ENCODE measurements around the gene CALHM1.
"Not testable (repeated sequence)": the region's sequence is repeated elsewhere in the genome, so short reads cannot be mapped to it uniquely, and the experiment has no call there.

CALHM1 gene

DNA sequence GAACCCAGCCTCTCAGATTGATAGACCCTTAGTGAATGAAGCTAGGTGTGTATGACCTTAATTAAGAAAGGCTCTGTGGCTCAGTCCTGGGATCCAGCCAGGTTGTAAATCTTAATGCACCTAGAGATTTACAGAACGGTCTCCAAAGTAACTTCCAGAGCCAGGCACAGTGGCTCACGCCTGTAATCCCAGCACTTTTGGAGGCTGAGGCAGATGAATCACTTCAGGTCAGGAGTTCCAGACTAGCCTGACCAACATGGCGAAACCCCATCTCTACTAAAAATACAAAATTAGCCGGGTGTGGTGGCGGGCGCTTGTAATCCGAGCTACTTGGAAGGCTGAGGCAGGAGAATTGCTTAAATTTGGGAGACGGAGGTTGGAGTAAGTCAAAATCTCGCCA lies 30.8 kb downstream of the CALHM1 start:
- no peak for DNase-seq

GRCh38 chr10:103423748-103424147 lies 35.0 kb downstream of the CALHM1 start:
- DNase-seq, result no peak

DNA sequence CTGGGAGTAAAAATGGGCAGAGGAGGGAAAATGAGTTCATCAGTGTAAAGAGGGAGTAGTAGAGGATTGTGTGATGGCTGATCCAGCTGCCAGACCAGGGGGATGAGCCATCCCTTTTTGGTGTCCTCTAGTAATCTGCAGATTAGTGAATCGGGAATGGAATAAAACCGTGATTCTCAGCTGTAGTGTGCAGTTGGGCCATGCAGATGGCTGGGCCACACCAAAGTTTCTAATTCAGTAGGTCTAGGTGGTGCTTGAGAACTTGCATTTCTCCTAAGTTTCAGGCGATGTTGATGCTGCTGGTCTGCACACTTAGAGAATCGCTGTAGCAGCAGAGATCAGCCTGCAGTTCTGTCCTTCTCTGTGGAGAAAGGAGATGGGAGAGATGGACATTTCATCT lies 39.6 kb downstream of the CALHM1 start:
- no peak for DNase-seq

DNA sequence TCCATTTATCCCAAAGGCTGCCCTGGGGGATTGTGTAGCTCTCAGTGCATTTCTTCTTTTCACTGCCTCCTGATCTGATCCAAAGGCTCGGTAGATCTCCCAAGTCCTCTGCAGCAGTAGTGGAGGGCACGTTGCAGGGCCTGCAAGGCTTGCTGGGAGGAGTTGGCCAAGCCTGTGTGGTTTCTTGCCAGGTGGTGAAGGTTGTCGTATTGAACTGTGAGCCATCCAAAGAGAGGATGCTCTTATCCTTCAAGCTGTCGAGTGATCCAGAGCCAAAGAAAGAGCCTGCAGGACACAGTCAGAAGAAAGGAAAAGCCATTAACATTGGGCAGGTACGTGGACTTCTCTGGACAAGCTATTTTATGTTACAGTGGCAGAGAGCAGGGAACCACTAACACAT lies 41.1 kb downstream of the CALHM1 start:
- no peak for DNase-seq

GRCh38 chr10:103417148-103417469 lies 41.6 kb downstream of the CALHM1 start:
- DNase-seq, result not testable (repeated sequence)

DNA sequence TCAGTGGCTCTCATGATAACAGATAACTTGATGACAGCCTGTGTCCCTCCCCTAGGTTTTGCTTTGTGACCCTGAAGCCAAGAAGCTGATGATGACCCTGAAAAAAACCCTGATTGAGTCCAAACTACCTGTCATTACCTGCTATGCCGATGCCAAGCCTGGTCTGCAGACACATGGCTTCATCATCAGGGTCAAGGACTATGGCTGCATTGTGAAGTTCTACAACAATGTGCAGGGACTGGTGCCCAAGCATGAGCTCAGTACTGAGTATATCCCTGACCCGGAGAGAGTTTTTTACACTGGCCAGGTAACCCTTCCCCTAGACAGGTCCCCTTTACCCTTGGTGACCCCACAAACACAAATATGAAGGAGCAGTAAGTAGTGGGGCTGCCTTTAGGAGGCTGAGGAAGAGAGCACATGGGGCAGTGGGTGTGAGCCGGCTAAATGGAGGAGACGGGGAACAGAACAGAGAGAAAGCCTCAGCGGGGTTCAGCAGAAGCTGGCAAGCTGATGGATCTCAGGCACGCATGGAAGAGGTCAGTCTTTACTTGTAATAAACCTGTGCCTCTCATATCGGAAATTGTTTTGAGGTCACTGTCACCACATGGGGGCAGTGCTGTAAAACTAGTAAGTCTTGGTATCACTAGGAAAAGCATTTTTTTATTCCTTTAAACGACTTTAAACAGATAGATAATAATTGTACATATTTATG lies 42.1 kb downstream of the CALHM1 start:
- DNase-seq, result no peak

DNA sequence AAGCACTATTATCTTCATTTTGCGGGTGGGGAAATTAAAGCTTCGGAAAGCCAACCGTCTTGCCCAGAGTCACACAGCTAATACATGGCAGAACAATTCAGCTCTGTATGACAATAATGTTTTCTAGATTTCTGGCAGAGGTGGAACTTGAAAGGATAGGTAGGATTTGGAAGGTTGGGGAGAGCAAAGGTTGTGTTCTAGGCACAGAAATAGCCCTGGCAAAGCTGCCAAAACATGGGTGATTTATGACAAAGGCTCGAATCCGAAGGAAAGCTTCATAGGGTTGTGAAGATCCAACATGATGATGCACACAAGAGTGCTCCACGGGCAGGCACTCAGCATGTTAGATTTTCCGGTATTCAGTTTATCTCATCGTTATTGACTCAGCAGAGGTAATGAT lies 43.1 kb downstream of the CALHM1 start:
- no peak for DNase-seq

DNA sequence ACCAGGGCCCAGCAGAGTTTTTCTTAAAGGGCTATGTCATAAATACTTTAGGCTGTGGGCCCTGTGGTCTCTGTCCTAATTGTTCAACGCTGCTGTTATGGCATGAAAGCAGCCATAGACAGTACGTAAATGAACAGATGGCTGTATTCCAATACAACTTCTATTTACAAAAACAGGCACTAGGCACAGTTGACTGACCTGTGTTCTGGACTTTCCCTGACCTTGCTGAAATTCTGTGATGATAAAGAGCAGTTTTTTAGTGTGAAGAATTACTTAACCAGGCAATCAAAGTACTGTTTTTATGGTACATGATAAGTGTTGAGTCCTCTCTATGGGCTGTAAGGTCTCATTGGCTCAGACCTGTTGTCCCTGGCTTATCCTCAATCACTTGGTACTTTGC lies 45.1 kb downstream of the CALHM1 start:
- DNase-seq, result no peak

All from NCI-H2029 (cell line).